ENCODE data around the gene ACOT9. TPM values are rescaled to one million over a fixed set of nuclear protein-coding genes. Genes with fewer than 3 reads are reported as not detected.
"Not testable (repeated sequence)": the region's sequence is repeated elsewhere in the genome, so short reads cannot be mapped to it uniquely, and the experiment has no call there.

Gene ACOT9
- total and polyA plus RNA-seq, 10 donors: 25.7 to 46.9 (median 38.5) TPM

- Histone ChIP-seq H3K4me1 (peaks cover 0 to 20% (median 7%) of the 10 kb centered on the region in 6 donors), H3K27me3 (replicated peaks in 1 of 7) (no peaks in the 10 kb centered on the region), H3K36me3 (no peaks in the 10 kb centered on the region), H3K27ac (peak overlapping the region in 4 of 8 donors; percentile 15 to 44 (median 38)), H3K9me3 (no peaks in the 10 kb centered on the region), H3K4me3 (no peak overlapping the region)
- 24 to 54% (median 48%) methylated on average over 3 of the region's 3 CpGs for WGBS, 5 donors
- TF ChIP-seq CTCF (IDR thresholded peaks at IDR 0.05 in 8 of 11, conservative IDR thresholded peaks at IDR 0.05 in 3 of 11) (no peak), POLR2AphosphoS5 (IDR thresholded peaks at IDR 0.05) (no peak), POLR2A (IDR thresholded peaks at IDR 0.05) (no peak)
- intact Hi-C loops (cut with DNase I; ENCODE audit: low total_unique reads): no loop called here
- no peak for DNase-seq
Measured at GRCh38 chrX:23662187-23662586, 80.9 kb downstream of the ACOT9 start.

DNA sequence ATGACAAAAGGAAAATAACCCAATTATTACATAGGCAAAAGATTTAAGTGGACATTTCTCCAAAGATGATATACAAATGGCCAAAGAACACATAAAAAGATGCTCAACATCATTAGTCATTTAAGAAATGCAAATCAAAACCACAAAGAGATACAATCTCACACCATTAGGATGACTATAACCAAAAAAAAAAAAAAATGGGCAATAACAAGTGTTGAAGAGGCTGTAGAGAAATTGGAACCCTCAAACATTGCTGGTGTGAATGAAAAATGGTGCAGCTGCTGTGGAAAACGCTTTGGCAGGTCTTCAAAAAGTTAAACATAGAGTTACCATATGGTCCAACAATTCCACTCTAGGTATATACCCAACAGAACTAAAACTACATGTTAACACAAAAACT, 81.4 kb downstream of the ACOT9 start:
- TF ChIP-seq POLR2AphosphoS5 (IDR thresholded peaks at IDR 0.05): no peak
- TF ChIP-seq CTCF (IDR thresholded peaks at IDR 0.05 in 8 of 11, conservative IDR thresholded peaks at IDR 0.05 in 3 of 11): no peak
- no peak for TF ChIP-seq POLR2A (IDR thresholded peaks at IDR 0.05)
- intact Hi-C loops (cut with DNase I; ENCODE audit: low total_unique reads): no loop called here

GRCh38 chrX:23660766-23661132, 82.3 kb downstream of the ACOT9 start:
- no peak for TF ChIP-seq POLR2A (IDR thresholded peaks at IDR 0.05)
- TF ChIP-seq CTCF (IDR thresholded peaks at IDR 0.05 in 8 of 11, conservative IDR thresholded peaks at IDR 0.05 in 3 of 11): no peak
- no peak for TF ChIP-seq POLR2AphosphoS5 (IDR thresholded peaks at IDR 0.05)
- no peak for DNase-seq
- intact Hi-C loops (cut with DNase I; ENCODE audit: low total_unique reads): no loop called here
- 86 to 100% (median 89%) methylated on average over 1 to 2 of the region's 2 CpGs for WGBS, 5 donors
- Histone ChIP-seq H3K27ac (no peak overlapping the region), H3K4me1 (peaks cover 0 to 9% (median 3%) of the 10 kb centered on the region in 6 donors), H3K9me3 (no peaks in the 10 kb centered on the region), H3K27me3 (replicated peaks in 1 of 7) (no peaks in the 10 kb centered on the region), H3K4me3 (no peak overlapping the region), H3K36me3 (no peaks in the 10 kb centered on the region)

More for the DNA sequence above, 81.4 kb downstream of the ACOT9 start:
- DNase-seq: no peak
- no peak overlapping the region for H3K27ac ChIP-seq
- peaks cover 0 to 16% (median 5%) of the 10 kb centered on the region in 6 donors for H3K4me1 ChIP-seq
- 40 to 87% (median 57%) methylated on average over 1 of the region's 1 CpG for WGBS, 5 donors
- no peak overlapping the region for H3K4me3 ChIP-seq
- H3K9me3 ChIP-seq: no peaks in the 10 kb centered on the region
- no peaks in the 10 kb centered on the region for H3K36me3 ChIP-seq
- no peaks in the 10 kb centered on the region for H3K27me3 ChIP-seq (replicated peaks in 1 of 7)

GRCh38 chrX:23660083-23660765, 82.9 kb downstream of the ACOT9 start:
- WGBS, 5 donors: 44 to 58% (median 48%) methylated on average over 5 to 8 of the region's 8 CpGs
- intact Hi-C loops (cut with DNase I; ENCODE audit: low total_unique reads); DNase-seq: not testable (repeated sequence)

More at GRCh38 chrX:23660083-23660765, 82.9 kb downstream of the ACOT9 start:
- not testable (repeated sequence) for H3K9me3 ChIP-seq; H3K27me3 ChIP-seq (replicated peaks in 1 of 7); H3K4me3 ChIP-seq; H3K4me1 ChIP-seq; H3K27ac ChIP-seq; H3K36me3 ChIP-seq
